SK-N-SH (cell line): ENCODE data around the gene KCNF1. TPM values are rescaled to one million over a fixed set of nuclear protein-coding genes. Genes with fewer than 3 reads are reported as not detected.

Experiments used
- CTCF ChIA-PET: fragments of 300-600, 350-600 bp; formaldehyde crosslinking; extraction: SDS; loops from one replicate; lab custom pipeline; 2021; lab: Yijun Ruan, JAX
- POLR2A ChIA-PET: fragments of 350-600 bp; sonication (Branson Sonifier 250); formaldehyde crosslinking; extraction: SDS; loops from one replicate; lab custom pipeline; 2020; ENCODE audit warnings: antibody characterized with exemption, inconsistent platforms; lab: Yijun Ruan, JAX
- DNase-seq: peaks from one replicate; pipeline ENCODE4 v3.0.0; 2012
- H2AFZ ChIP-seq: fragments of 200-600 bp; sonication (generic); 2 replicates; pipeline ENCODE4 v1.8.1; 2016; ENCODE audit warnings: antibody characterized with exemption, mild to moderate bottlenecking, low read depth
- H3F3A ChIP-seq: fragments of 200-600 bp; sonication (generic); replicated peaks from 2 replicates; pipeline ENCODE3; 2016; ENCODE audit warnings: antibody characterized with exemption, mild to moderate bottlenecking; ENCODE audit not compliant: insufficient read depth
- H3K27ac ChIP-seq, 2 experiments: fragments of 200-500 bp in 1 of 2; fragments of 200-600 bp in 1 of 2; sonication (Bioruptor generic) in 1 of 2; sonication (generic), shearing (Covaris generic) in 1 of 2; 2 replicates each; pipeline versions ENCODE4 v1.5.1 to v1.6.1; 2014 to 2016; ENCODE audit warnings: low read depth in 2 of 2, inconsistent platforms in 1 of 2, low read length in 1 of 2, mild to moderate bottlenecking in 1 of 2, mixed read lengths in 1 of 2
- H3K27me3 ChIP-seq: fragments of 200-600 bp; sonication (generic), shearing (Covaris generic); 2 replicates; pipeline ENCODE4 v1.6.1; 2016; ENCODE audit warnings: mixed run types; ENCODE audit not compliant: insufficient read depth
- H3K36me3 ChIP-seq, 2 experiments: fragments of 200-500 bp in 1 of 2; fragments of 200-600 bp in 1 of 2; sonication (Bioruptor generic) in 1 of 2; sonication (generic) in 1 of 2; replicated peaks in 1 of 2; 2 replicates each; pipeline versions ENCODE3 to v1.5.1; 2014 to 2016; ENCODE audit warnings: low read length in 1 of 2, mild to moderate bottlenecking in 1 of 2; ENCODE audit not compliant: insufficient read depth in 2 of 2, control insufficient read depth in 1 of 2
- H3K4me1 ChIP-seq, 2 experiments: fragments of 200-500 bp in 1 of 2; fragments of 200-600 bp in 1 of 2; sonication (Bioruptor generic) in 1 of 2; sonication (generic), shearing (Covaris generic) in 1 of 2; 2 replicates each; pipeline versions ENCODE4 v1.5.1 to v1.6.1; 2014 to 2016; ENCODE audit warnings: low read depth in 1 of 2, low read length in 1 of 2, mixed run types in 1 of 2; ENCODE audit not compliant: insufficient read depth in 2 of 2, control insufficient read depth in 1 of 2
- H3K4me2 ChIP-seq: fragments of 200-600 bp; sonication (generic), shearing (Covaris generic); 2 replicates; pipeline ENCODE4 v1.6.1; 2017; ENCODE audit warnings: mixed run types
- H3K4me3 ChIP-seq, 2 experiments: fragments of 200-500 bp in 1 of 2; fragments of 200-600 bp in 1 of 2; sonication (Bioruptor generic) in 1 of 2; sonication (generic), shearing (Covaris generic) in 1 of 2; 2 replicates each; pipeline versions ENCODE4 v1.5.1 to v1.8.1; 2014 to 2016; ENCODE audit warnings: low read depth in 2 of 2, inconsistent platforms in 1 of 2, low read length in 1 of 2, mild to moderate bottlenecking in 1 of 2, mixed read lengths in 1 of 2, moderate library complexity in 1 of 2
- H3K79me2 ChIP-seq: fragments of 200-600 bp; sonication (generic); 2 replicates; pipeline ENCODE4 v1.8.1; 2017; ENCODE audit warnings: mild to moderate bottlenecking; ENCODE audit not compliant: insufficient read depth
- H3K9ac ChIP-seq: fragments of 200-600 bp; sonication (generic); 2 replicates; pipeline ENCODE4 v1.6.1; 2017; ENCODE audit warnings: mixed run types
- H3K9me2 ChIP-seq: fragments of 200-600 bp; sonication (generic); 2 replicates; pipeline ENCODE4 v1.6.1; 2017; ENCODE audit warnings: mixed run types
- H3K9me3 ChIP-seq: fragments of 200-600 bp; sonication (generic); 2 replicates; pipeline ENCODE4 v1.6.1; 2017; ENCODE audit warnings: mixed run types, mild to moderate bottlenecking, moderate library complexity
- H4K20me1 ChIP-seq: fragments of 200-600 bp; sonication (generic); 2 replicates; pipeline ENCODE4 v1.6.1; 2017; ENCODE audit warnings: mild to moderate bottlenecking, mixed run types; ENCODE audit not compliant: insufficient read depth
- EP300 ChIP-seq, 2 experiments: IDR thresholded peaks; 2 replicates each; pipeline versions ENCODE4 v1.4.0 to v1.6.1; 2012; ENCODE audit warnings: borderline replicate concordance in 1 of 2, low read depth in 1 of 2, low read length in 1 of 2
- FOSL2 ChIP-seq: IDR thresholded peaks from 2 replicates; pipeline ENCODE4 v1.4.0; 2012; ENCODE audit warnings: low read depth, mild to moderate bottlenecking, moderate library complexity, borderline replicate concordance
- FOXJ3 ChIP-seq: sonication (generic); formaldehyde crosslinking; IDR thresholded peaks from 2 replicates; pipeline ENCODE4 v1.5.1; 2020; ENCODE audit warnings: mild to moderate bottlenecking, missing genetic modification reagents
- JUND ChIP-seq: IDR thresholded peaks from 2 replicates; pipeline ENCODE4 v1.4.0; 2012
- MEF2A ChIP-seq: IDR thresholded peaks from 2 replicates; pipeline ENCODE4 v1.4.0; 2012; ENCODE audit warnings: low read depth, borderline replicate concordance
- MXI1 ChIP-seq: IDR thresholded peaks from 2 replicates; pipeline ENCODE4 v1.6.1; 2012; ENCODE audit warnings: mild to moderate bottlenecking, low read depth, low read length, improper control_type of control experiment
- NFIC ChIP-seq: IDR thresholded peaks from 2 replicates; pipeline ENCODE4 v1.4.0; 2012; ENCODE audit warnings: borderline replicate concordance
- RCOR1 ChIP-seq: fragments of 150-350 bp; IDR thresholded peaks from 2 replicates; pipeline ENCODE4 v1.6.1; 2017; ENCODE audit warnings: antibody characterized with exemption, low read length
- RFX5 ChIP-seq: IDR thresholded peaks from 2 replicates; pipeline ENCODE4 v1.6.1; 2012; ENCODE audit warnings: mild to moderate bottlenecking, improper control_type of control experiment, low read length
- RXRA ChIP-seq: IDR thresholded peaks from 2 replicates; pipeline ENCODE4 v1.4.0; 2012; ENCODE audit warnings: low read depth, mild to moderate bottlenecking, borderline replicate concordance
- TCF12 ChIP-seq: IDR thresholded peaks from 2 replicates; pipeline ENCODE4 v1.4.0; 2012
- WGBS: methylation state at CpG from one replicate; pipeline ENCODE4 v1.1.6; 2017; ENCODE audit warnings: low lambda C conversion rate; 5-methylcytosine and 5-hydroxymethylcytosine counted together
- polyA plus RNA-seq, 3 experiments: library from polyadenylated mRNA; depleted of rRNA; stranded (reverse); fragments of >200 nt; gene quantifications; 2 replicates each; pipeline ENCODE4 v1.2.3, GENCODE V29; 2012
- TF ChIP-seq, protein P1 (sequence below): IDR thresholded peaks from 2 replicates; pipeline ENCODE4 v1.4.0; 2012; ENCODE audit warnings: low read depth, borderline replicate concordance
- TF ChIP-seq, protein P2 (sequence below): fragments of 150-350 bp; IDR thresholded peaks from 2 replicates; pipeline ENCODE4 v1.6.1; 2016; ENCODE audit warnings: mild to moderate bottlenecking, low read depth, low read length
- TF ChIP-seq, protein P3 (sequence below): fragments of 200-600 bp; sonication (generic); IDR thresholded peaks from 2 replicates; pipeline ENCODE4 v1.6.1; 2017; ENCODE audit warnings: antibody characterized with exemption, mild to moderate bottlenecking, moderate library complexity
- TF ChIP-seq, protein P4 (sequence below): IDR thresholded peaks from 2 replicates; pipeline ENCODE4 v1.4.0; 2012; ENCODE audit warnings: low read depth

The KCNF1 gene
- polyA plus RNA-seq, 1 of the 3 experiments (the other 2 are of a cell fraction) = 0.23 TPM

DNA sequence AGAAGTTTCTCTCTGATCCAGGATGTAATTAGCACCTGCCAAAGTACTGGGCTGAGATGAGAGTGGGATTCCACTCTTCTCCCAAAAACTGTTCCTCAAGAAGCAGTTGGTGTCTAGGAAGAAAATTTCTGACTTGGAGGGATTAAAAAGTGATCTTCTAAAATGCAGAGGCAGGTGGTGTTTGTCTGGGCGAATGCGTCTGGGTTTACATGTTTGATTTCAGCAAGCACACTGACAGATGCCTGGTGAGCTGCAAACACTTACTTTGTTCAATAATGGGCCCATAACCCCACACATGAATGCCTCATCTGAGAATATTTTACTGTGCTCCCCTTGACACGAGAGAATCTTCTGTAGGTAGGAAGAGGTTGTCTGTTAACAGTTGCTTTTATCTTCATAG, 24.3 kb upstream of the KCNF1 start:
- no peaks in the 10 kb centered on the region for H3K9me3 ChIP-seq
- H3K9ac ChIP-seq = no peak overlapping the region
- DNase-seq = no peak
- no peak overlapping the region for H2AFZ ChIP-seq
- POLR2A ChIA-PET = no interaction called here
- peaks cover 14% of the 10 kb centered on the region in 2 experiments; a peak in 2 of 4 replicates for H3K4me1 ChIP-seq
- H3K79me2 ChIP-seq = no peaks in the 10 kb centered on the region
- no peak overlapping the region for H3K4me3 ChIP-seq
- no peak overlapping the region for H3K27ac ChIP-seq
- TF ChIP-seq, protein P1, sequence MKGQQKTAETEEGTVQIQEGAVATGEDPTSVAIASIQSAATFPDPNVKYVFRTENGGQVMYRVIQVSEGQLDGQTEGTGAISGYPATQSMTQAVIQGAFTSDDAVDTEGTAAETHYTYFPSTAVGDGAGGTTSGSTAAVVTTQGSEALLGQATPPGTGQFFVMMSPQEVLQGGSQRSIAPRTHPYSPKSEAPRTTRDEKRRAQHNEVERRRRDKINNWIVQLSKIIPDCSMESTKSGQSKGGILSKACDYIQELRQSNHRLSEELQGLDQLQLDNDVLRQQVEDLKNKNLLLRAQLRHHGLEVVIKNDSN = no peak
- TF ChIP-seq JUND (no peak), RXRA (no peak)
- TF ChIP-seq, protein P2, sequence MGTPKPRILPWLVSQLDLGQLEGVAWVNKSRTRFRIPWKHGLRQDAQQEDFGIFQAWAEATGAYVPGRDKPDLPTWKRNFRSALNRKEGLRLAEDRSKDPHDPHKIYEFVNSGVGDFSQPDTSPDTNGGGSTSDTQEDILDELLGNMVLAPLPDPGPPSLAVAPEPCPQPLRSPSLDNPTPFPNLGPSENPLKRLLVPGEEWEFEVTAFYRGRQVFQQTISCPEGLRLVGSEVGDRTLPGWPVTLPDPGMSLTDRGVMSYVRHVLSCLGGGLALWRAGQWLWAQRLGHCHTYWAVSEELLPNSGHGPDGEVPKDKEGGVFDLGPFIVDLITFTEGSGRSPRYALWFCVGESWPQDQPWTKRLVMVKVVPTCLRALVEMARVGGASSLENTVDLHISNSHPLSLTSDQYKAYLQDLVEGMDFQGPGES = no peak
- TF ChIP-seq, protein P3, sequence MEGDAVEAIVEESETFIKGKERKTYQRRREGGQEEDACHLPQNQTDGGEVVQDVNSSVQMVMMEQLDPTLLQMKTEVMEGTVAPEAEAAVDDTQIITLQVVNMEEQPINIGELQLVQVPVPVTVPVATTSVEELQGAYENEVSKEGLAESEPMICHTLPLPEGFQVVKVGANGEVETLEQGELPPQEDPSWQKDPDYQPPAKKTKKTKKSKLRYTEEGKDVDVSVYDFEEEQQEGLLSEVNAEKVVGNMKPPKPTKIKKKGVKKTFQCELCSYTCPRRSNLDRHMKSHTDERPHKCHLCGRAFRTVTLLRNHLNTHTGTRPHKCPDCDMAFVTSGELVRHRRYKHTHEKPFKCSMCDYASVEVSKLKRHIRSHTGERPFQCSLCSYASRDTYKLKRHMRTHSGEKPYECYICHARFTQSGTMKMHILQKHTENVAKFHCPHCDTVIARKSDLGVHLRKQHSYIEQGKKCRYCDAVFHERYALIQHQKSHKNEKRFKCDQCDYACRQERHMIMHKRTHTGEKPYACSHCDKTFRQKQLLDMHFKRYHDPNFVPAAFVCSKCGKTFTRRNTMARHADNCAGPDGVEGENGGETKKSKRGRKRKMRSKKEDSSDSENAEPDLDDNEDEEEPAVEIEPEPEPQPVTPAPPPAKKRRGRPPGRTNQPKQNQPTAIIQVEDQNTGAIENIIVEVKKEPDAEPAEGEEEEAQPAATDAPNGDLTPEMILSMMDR = no peak
- TF ChIP-seq, all 33 proteins: peak for 0
- no peaks in the 10 kb centered on the region for H3K36me3 ChIP-seq
- 54% methylated on average over 3 of the region's 3 CpGs for WGBS
- no peak overlapping the region for H3K4me2 ChIP-seq
- H3F3A ChIP-seq = no peaks in the 10 kb centered on the region
- H3K27me3 ChIP-seq = peaks cover 12% of the 10 kb centered on the region; the same call in 1 of the 2 replicates
- H3K9me2 ChIP-seq = no peaks in the 10 kb centered on the region
- CTCF ChIA-PET = interaction anchor here (0.8 to 5.1 kb wide), 5 partner anchors 13 to 243 kb away, joined by 3 to 23 read pairs (median 8); partner anchors contain the start of gene KCNF1
- H4K20me1 ChIP-seq = no peaks in the 10 kb centered on the region

DNA sequence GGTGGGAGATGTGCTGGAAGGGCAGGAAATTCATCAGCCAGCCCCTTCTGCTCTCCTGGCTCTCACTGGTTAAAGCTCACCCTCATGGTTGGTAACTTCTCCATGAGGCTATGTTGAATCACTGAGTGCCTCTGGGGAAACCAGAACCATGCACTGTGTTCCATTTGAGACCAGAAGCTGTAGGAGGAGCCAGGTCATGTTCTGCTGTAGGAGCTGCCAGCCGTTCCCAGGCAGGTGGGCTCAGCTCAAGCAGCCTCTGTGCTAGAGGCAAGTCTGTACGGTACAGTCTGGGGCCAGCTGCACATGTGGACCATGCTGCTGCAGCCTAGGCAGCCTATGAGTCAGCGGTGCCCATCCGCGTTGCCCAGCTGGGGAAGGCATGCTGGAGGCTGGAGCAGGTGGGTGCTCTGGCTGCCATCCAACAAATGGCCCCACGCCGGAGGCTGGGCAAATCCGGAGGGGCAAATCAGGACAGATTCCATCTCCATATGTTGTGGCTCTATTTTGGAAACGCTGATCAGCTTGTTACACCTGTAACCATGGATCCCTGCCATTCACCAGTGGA, 22.0 kb upstream of the KCNF1 start:
- Histone ChIP-seq H3K4me1 (peaks cover 10 to 14% of the 10 kb centered on the region in 2 experiments; a peak in 2 of 4 replicates), H3K9me2 (no peaks in the 10 kb centered on the region), H3K9ac (no peak overlapping the region), H3K27ac (no peak overlapping the region), H3K36me3 (no peaks in the 10 kb centered on the region), H3K79me2 (no peaks in the 10 kb centered on the region), H3K4me2 (no peak overlapping the region), H3F3A (no peaks in the 10 kb centered on the region), H4K20me1 (no peaks in the 10 kb centered on the region), H3K27me3 (peaks cover 13% of the 10 kb centered on the region; the same call in 1 of the 2 replicates), H3K9me3 (no peaks in the 10 kb centered on the region), H2AFZ (no peak overlapping the region), H3K4me3 (no peak overlapping the region)
- ChIA-PET CTCF (interaction anchor here (1.0 to 3.0 kb wide), 11 partner anchors 9 to 243 kb away, joined by 3 to 10 read pairs (median 7); no protein-coding TSS in a partner anchor), POLR2A (interaction anchor here (1.1 kb wide), 1 partner anchor 21 kb away, joined by 4 read pairs; no protein-coding TSS in a partner anchor)
- 32% methylated on average over 7 of the region's 9 CpGs for WGBS
- TF ChIP-seq NFIC = peak; percentile 64
- peak; percentile 89 for TF ChIP-seq TCF12
- TF ChIP-seq MEF2A = no peak
- TF ChIP-seq EP300 (IDR thresholded peaks at IDR 0.05; ENCODE audit: borderline replicate concordance in 1 of 2, low read depth in 1 of 2, low read length in 1 of 2) = no peak
- TF ChIP-seq, protein P4, sequence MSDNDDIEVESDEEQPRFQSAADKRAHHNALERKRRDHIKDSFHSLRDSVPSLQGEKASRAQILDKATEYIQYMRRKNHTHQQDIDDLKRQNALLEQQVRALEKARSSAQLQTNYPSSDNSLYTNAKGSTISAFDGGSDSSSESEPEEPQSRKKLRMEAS = peak; percentile 84
- TF ChIP-seq MXI1 = peak; percentile 75; the same call in 1 of the 2 replicates
- TF ChIP-seq RFX5 = no peak
- 0 out of 2 replicates have a peak, but pooled peaks have one; percentile 28 for TF ChIP-seq FOXJ3 (CRISPR knock-in tag)
- TF ChIP-seq RCOR1 = no peak; the same call in 1 of the 2 replicates
- TF ChIP-seq, protein P1 = no peak
- TF ChIP-seq RXRA = no peak
- TF ChIP-seq FOSL2 = peak; percentile 41; the same call in 1 of the 2 replicates
- DNase-seq = peak; percentile 70
